H1 (cell line): ENCODE measurements around the gene C11orf42. TPM values are rescaled to one million over a fixed set of nuclear protein-coding genes. Genes with fewer than 3 reads are reported as not detected.

Experiments used
- CBX5 ChIP-seq: fragments of 300-800, 300-1000 bp; sonication (generic); IDR thresholded peaks from 2 replicates; pipeline ENCODE4 v1.7.1; 2016; ENCODE audit warnings: antibody characterized with exemption, low read length, low read depth
- CBX8 ChIP-seq: fragments of 300-800, 300-1000 bp; sonication (generic); IDR thresholded peaks from 2 replicates; pipeline ENCODE4 v1.7.1; 2016; ENCODE audit warnings: low read depth, low read length, borderline replicate concordance
- CHD7 ChIP-seq: fragments of 300-600 bp; sonication (generic); IDR thresholded peaks from 2 replicates; pipeline ENCODE4 v1.7.1; 2012; ENCODE audit warnings: low read length, moderate library complexity, mild to moderate bottlenecking, inconsistent platforms; ENCODE audit not compliant: insufficient replicate concordance
- CTCF ChIP-seq, 3 experiments: IDR thresholded peaks; 1 replicate in 2 of 3; 2 replicates in 1 of 3; pipeline versions ENCODE4 v1.5.1 to v1.6.1; 2011; ENCODE audit warnings: low read length in 3 of 3, mild to moderate bottlenecking in 3 of 3, inconsistent platforms in 2 of 3, low read depth in 1 of 3, moderate library complexity in 1 of 3; ENCODE audit not compliant: insufficient read depth in 1 of 3; ENCODE audit errors: control extremely low read depth in 1 of 3
- RFX5 ChIP-seq: IDR thresholded peaks from 2 replicates; pipeline ENCODE4 v1.6.1; 2011; ENCODE audit warnings: low read depth, low read length, improper control_type of control experiment, borderline replicate concordance
- RXRA ChIP-seq: IDR thresholded peaks from 2 replicates; pipeline ENCODE4 v1.6.1; 2011; ENCODE audit warnings: low read depth, mild to moderate bottlenecking, low read length, moderate library complexity; ENCODE audit not compliant: insufficient read depth
- SAP30 ChIP-seq: fragments of 300-600 bp; sonication (generic); IDR thresholded peaks from 2 replicates; pipeline ENCODE4 v1.7.1; 2012; ENCODE audit warnings: low read length, moderate library complexity, mild to moderate bottlenecking, inconsistent platforms; ENCODE audit not compliant: insufficient read depth, insufficient replicate concordance
- TAF1 ChIP-seq: IDR thresholded peaks from 2 replicates; pipeline ENCODE4 v1.6.1; 2011; ENCODE audit warnings: mild to moderate bottlenecking, low read depth, low read length
- polyA plus RNA-seq, 7 experiments: library from polyadenylated mRNA; depleted of rRNA in 3 of 7; stranded (reverse) in 5 of 7; unstranded in 2 of 7; fragments of >200 nt in 5 of 7; fragments of 200-250 nt in 2 of 7; gene quantifications; 1 replicate in 5 of 7; 2 replicates in 1 of 7; 4 replicates in 1 of 7; pipeline versions ENCODE4 v1.2.1 to v1.2.3, GENCODE V29; 2011 to 2013; ENCODE audit warnings: missing spikeins in 2 of 7, mixed read lengths in 2 of 7
- total RNA-seq: library from RNA; stranded (reverse); fragmentation: NEBNext Ultra II Directional; extraction: Animal tissue kit (Norgen Biotek cat#: 25700); gene quantifications from 2 replicates; pipeline ENCODE4 v1.2.1, GENCODE V29; 2021

C11orf42 gene
- total and polyA plus RNA-seq, 2 of the 8 experiments (the other 6 are each of a cell fraction or from before 2014, with no cell fraction given): not detected

- TF ChIP-seq CHD7 (no peak), TAF1 (no peak), CBX5 (no peak), SAP30 (no peak), RXRA (no peak), RFX5 (no peak), CTCF (IDR thresholded peaks at IDR 0.05; ENCODE audit: control extremely low read depth in 1 of 3, insufficient read depth in 1 of 3, low read depth in 1 of 3, low read length in 3 of 3) (no peak), CBX8 (no peak)
Observed at GRCh38 chr11:6202041-6202440, 3.3 kb upstream of the C11orf42 start (continued).
